Measurements from ENCODE around the gene POLDIP3. TPM values are rescaled to one million over a fixed set of nuclear protein-coding genes. Genes with fewer than 3 reads are reported as not detected.
A peak's percentile ranks its signal among the peaks of the same experiment; 100 is the strongest.
"Not testable (repeated sequence)": the region's sequence is repeated elsewhere in the genome, so short reads cannot be mapped to it uniquely, and the experiment has no call there.

POLDIP3 gene
- polyA plus RNA-seq, 1 donor: 57.4 TPM

- peaks cover 29% of the 10 kb centered on the region for H3K36me3 ChIP-seq (ENCODE audit: control insufficient read depth, insufficient read depth, low read length)
- not testable (repeated sequence) for DNase-seq; H3K27me3 ChIP-seq (ENCODE audit: control insufficient read depth, insufficient read depth, low read length); H3K4me3 ChIP-seq (ENCODE audit: low read length); H3K4me1 ChIP-seq (ENCODE audit: control insufficient read depth, insufficient read depth, low read length); H3K27ac ChIP-seq (ENCODE audit: low read length); H3K9me3 ChIP-seq (ENCODE audit: control insufficient read depth, low read depth, low read length)
- WGBS (ENCODE audit: insufficient coverage, low lambda C conversion rate): no CpG with 5 or more reads among the region's 30 CpGs
These were observed 38.6 kb downstream of the POLDIP3 start for GRCh38 chr22:42575996-42576574.

GRCh38 chr22:42574468-42574867 is 40.2 kb downstream of the POLDIP3 start:
- peaks cover 31% of the 10 kb centered on the region for H3K36me3 ChIP-seq (ENCODE audit: control insufficient read depth, insufficient read depth, low read length)
- H3K9me3 ChIP-seq (ENCODE audit: control insufficient read depth, low read depth, low read length): not testable (repeated sequence)
- WGBS (ENCODE audit: insufficient coverage, low lambda C conversion rate): no CpG with 5 or more reads among the region's 21 CpGs

GRCh38 chr22:42574046-42574445 is 40.6 kb downstream of the POLDIP3 start:
- peaks cover 32% of the 10 kb centered on the region for H3K36me3 ChIP-seq (ENCODE audit: control insufficient read depth, insufficient read depth, low read length)

More at GRCh38 chr22:42574468-42574867, 40.2 kb downstream of the POLDIP3 start:
- not testable (repeated sequence) for H3K27ac ChIP-seq (ENCODE audit: low read length); H3K4me3 ChIP-seq (ENCODE audit: low read length); H3K27me3 ChIP-seq (ENCODE audit: control insufficient read depth, insufficient read depth, low read length); DNase-seq; H3K4me1 ChIP-seq (ENCODE audit: control insufficient read depth, insufficient read depth, low read length)

GRCh38 chr22:42571068-42571467 is 43.6 kb downstream of the POLDIP3 start:
- not testable (repeated sequence) for DNase-seq; H3K4me3 ChIP-seq (ENCODE audit: low read length); H3K9me3 ChIP-seq (ENCODE audit: control insufficient read depth, low read depth, low read length); H3K4me1 ChIP-seq (ENCODE audit: control insufficient read depth, insufficient read depth, low read length); H3K27ac ChIP-seq (ENCODE audit: low read length); H3K27me3 ChIP-seq (ENCODE audit: control insufficient read depth, insufficient read depth, low read length)
- no CpG with 5 or more reads among the region's 12 CpGs for WGBS (ENCODE audit: insufficient coverage, low lambda C conversion rate)
- peaks cover 18% of the 10 kb centered on the region for H3K36me3 ChIP-seq (ENCODE audit: control insufficient read depth, insufficient read depth, low read length)

More at GRCh38 chr22:42574046-42574445, 40.6 kb downstream of the POLDIP3 start:
- not testable (repeated sequence) for H3K4me1 ChIP-seq (ENCODE audit: control insufficient read depth, insufficient read depth, low read length); H3K9me3 ChIP-seq (ENCODE audit: control insufficient read depth, low read depth, low read length); DNase-seq; H3K4me3 ChIP-seq (ENCODE audit: low read length); H3K27me3 ChIP-seq (ENCODE audit: control insufficient read depth, insufficient read depth, low read length); H3K27ac ChIP-seq (ENCODE audit: low read length)
- WGBS (ENCODE audit: insufficient coverage, low lambda C conversion rate): no CpG with 5 or more reads among the region's 1 CpG

- not testable (repeated sequence) for DNase-seq; H3K27ac ChIP-seq (ENCODE audit: low read length); H3K9me3 ChIP-seq (ENCODE audit: control insufficient read depth, low read depth, low read length); H3K4me3 ChIP-seq (ENCODE audit: low read length); H3K4me1 ChIP-seq (ENCODE audit: control insufficient read depth, insufficient read depth, low read length); H3K27me3 ChIP-seq (ENCODE audit: control insufficient read depth, insufficient read depth, low read length)
- H3K36me3 ChIP-seq (ENCODE audit: control insufficient read depth, insufficient read depth, low read length): peaks cover 18% of the 10 kb centered on the region
- no CpG with 5 or more reads among the region's 9 CpGs for WGBS (ENCODE audit: insufficient coverage, low lambda C conversion rate)
These were observed 44.1 kb downstream of the POLDIP3 start for GRCh38 chr22:42570580-42570979.

GRCh38 chr22:42567950-42568349 is 46.7 kb downstream of the POLDIP3 start:
- H3K4me3 ChIP-seq (ENCODE audit: low read length); H3K9me3 ChIP-seq (ENCODE audit: control insufficient read depth, low read depth, low read length); DNase-seq; H3K36me3 ChIP-seq (ENCODE audit: control insufficient read depth, insufficient read depth, low read length); H3K27me3 ChIP-seq (ENCODE audit: control insufficient read depth, insufficient read depth, low read length); H3K4me1 ChIP-seq (ENCODE audit: control insufficient read depth, insufficient read depth, low read length); H3K27ac ChIP-seq (ENCODE audit: low read length): not testable (repeated sequence)
- WGBS (ENCODE audit: insufficient coverage, low lambda C conversion rate): no CpG with 5 or more reads among the region's 6 CpGs

- DNase-seq: no peak
- Histone ChIP-seq H3K27ac (ENCODE audit: low read length) (no peak overlapping the region), H3K4me3 (ENCODE audit: low read length) (no peak overlapping the region), H3K9me3 (ENCODE audit: control insufficient read depth, low read depth, low read length) (peaks cover 3% of the 10 kb centered on the region), H3K36me3 (ENCODE audit: control insufficient read depth, insufficient read depth, low read length) (peaks cover 3% of the 10 kb centered on the region), H3K4me1 (ENCODE audit: control insufficient read depth, insufficient read depth, low read length) (peaks cover 10% of the 10 kb centered on the region), H3K27me3 (ENCODE audit: control insufficient read depth, insufficient read depth, low read length) (no peaks in the 10 kb centered on the region)
- no CpG with 5 or more reads among the region's 12 CpGs for WGBS (ENCODE audit: insufficient coverage, low lambda C conversion rate)
These were observed 48.7 kb downstream of the POLDIP3 start for GRCh38 chr22:42565956-42566355.

- WGBS (ENCODE audit: insufficient coverage, low lambda C conversion rate): no CpG with 5 or more reads among the region's 17 CpGs
- no peak overlapping the region for H3K27ac ChIP-seq (ENCODE audit: low read length)
- DNase-seq: no peak
- no peak overlapping the region for H3K4me3 ChIP-seq (ENCODE audit: low read length)
- peaks cover 10% of the 10 kb centered on the region for H3K4me1 ChIP-seq (ENCODE audit: control insufficient read depth, insufficient read depth, low read length)
- peaks cover 3% of the 10 kb centered on the region for H3K9me3 ChIP-seq (ENCODE audit: control insufficient read depth, low read depth, low read length)
- H3K27me3 ChIP-seq (ENCODE audit: control insufficient read depth, insufficient read depth, low read length): no peaks in the 10 kb centered on the region
- peaks cover 3% of the 10 kb centered on the region for H3K36me3 ChIP-seq (ENCODE audit: control insufficient read depth, insufficient read depth, low read length)
These were observed 50.0 kb downstream of the POLDIP3 start for GRCh38 chr22:42564699-42565098.

- H3K27ac ChIP-seq (ENCODE audit: low read length); H3K36me3 ChIP-seq (ENCODE audit: control insufficient read depth, insufficient read depth, low read length); H3K4me1 ChIP-seq (ENCODE audit: control insufficient read depth, insufficient read depth, low read length); DNase-seq; H3K4me3 ChIP-seq (ENCODE audit: low read length); H3K9me3 ChIP-seq (ENCODE audit: control insufficient read depth, low read depth, low read length); H3K27me3 ChIP-seq (ENCODE audit: control insufficient read depth, insufficient read depth, low read length): not testable (repeated sequence)
- WGBS (ENCODE audit: insufficient coverage, low lambda C conversion rate): 75% methylated on average over 1 of the region's 3 CpGs
These were observed 50.7 kb downstream of the POLDIP3 start for GRCh38 chr22:42563943-42564342.

- peaks cover 10% of the 10 kb centered on the region for H3K4me1 ChIP-seq (ENCODE audit: control insufficient read depth, insufficient read depth, low read length)
- H3K27ac ChIP-seq (ENCODE audit: low read length): no peak overlapping the region
- WGBS (ENCODE audit: insufficient coverage, low lambda C conversion rate): no CpG with 5 or more reads among the region's 2 CpGs
- H3K4me3 ChIP-seq (ENCODE audit: low read length): no peak overlapping the region
- DNase-seq: no peak
- peaks cover 3% of the 10 kb centered on the region for H3K9me3 ChIP-seq (ENCODE audit: control insufficient read depth, low read depth, low read length)
- no peaks in the 10 kb centered on the region for H3K36me3 ChIP-seq (ENCODE audit: control insufficient read depth, insufficient read depth, low read length)
- H3K27me3 ChIP-seq (ENCODE audit: control insufficient read depth, insufficient read depth, low read length): no peaks in the 10 kb centered on the region
These were observed 52.0 kb downstream of the POLDIP3 start for GRCh38 chr22:42562684-42563083.

GRCh38 chr22:42562279-42562678 is 52.4 kb downstream of the POLDIP3 start:
- H3K4me1 ChIP-seq (ENCODE audit: control insufficient read depth, insufficient read depth, low read length): peaks cover 10% of the 10 kb centered on the region
- WGBS (ENCODE audit: insufficient coverage, low lambda C conversion rate): 0% methylated on average over 2 of the region's 8 CpGs
- H3K27ac ChIP-seq (ENCODE audit: low read length): no peak overlapping the region
- peaks cover 3% of the 10 kb centered on the region for H3K9me3 ChIP-seq (ENCODE audit: control insufficient read depth, low read depth, low read length)
- H3K27me3 ChIP-seq (ENCODE audit: control insufficient read depth, insufficient read depth, low read length): no peaks in the 10 kb centered on the region
- no peak overlapping the region for H3K4me3 ChIP-seq (ENCODE audit: low read length)
- no peaks in the 10 kb centered on the region for H3K36me3 ChIP-seq (ENCODE audit: control insufficient read depth, insufficient read depth, low read length)
- peak; percentile 43 to 80 for DNase-seq
